Fibroblast of lung (primary cell): ENCODE results near the gene MAK. TPM values are rescaled to one million over a fixed set of nuclear protein-coding genes. Genes with fewer than 3 reads are reported as not detected.

Source experiments
- DNase-seq, 2 donors: peaks; one replicate each; pipeline versions ENCODE4 v3.0.0 to v3.0.0-alpha.2; 2010; ENCODE audit warnings: low read depth in 2 of 2
- H2AFZ ChIP-seq: 2 replicates; pipeline ENCODE4 v1.5.1; 2012; ENCODE audit warnings: low read length, control low read depth, inconsistent platforms
- H3K27ac ChIP-seq: 2 replicates; pipeline ENCODE4 v1.5.1; 2011; ENCODE audit warnings: low read length, control low read depth; ENCODE audit not compliant: insufficient read depth
- H3K27me3 ChIP-seq: 2 replicates; pipeline ENCODE4 v1.5.1; 2011; ENCODE audit warnings: mild to moderate bottlenecking, low read length; ENCODE audit not compliant: control insufficient read depth, insufficient read depth
- H3K36me3 ChIP-seq: 2 replicates; pipeline ENCODE4 v1.5.1; 2011; ENCODE audit warnings: low read length; ENCODE audit not compliant: control insufficient read depth, insufficient read depth
- H3K4me1 ChIP-seq: 2 replicates; pipeline ENCODE4 v1.5.1; 2011; ENCODE audit warnings: low read length; ENCODE audit not compliant: control insufficient read depth, insufficient read depth; ENCODE audit errors: extremely low read depth
- H3K4me2 ChIP-seq: 2 replicates; pipeline ENCODE4 v1.5.1; 2011; ENCODE audit warnings: low read length, control low read depth; ENCODE audit not compliant: insufficient read depth; ENCODE audit errors: extremely low read depth
- H3K4me3 ChIP-seq, 4 experiments: fragments of 200-600 bp in 1 of 4; sonication (generic) in 1 of 4; replicated peaks in 1 of 4; 2 replicates each; pipeline ENCODE4 v1.5.1; 2011 to 2016; ENCODE audit warnings: low read length in 4 of 4, low read depth in 3 of 4, mild to moderate bottlenecking in 3 of 4, control low read depth in 2 of 4, inconsistent platforms in 1 of 4, mixed read lengths in 1 of 4; ENCODE audit not compliant: insufficient read depth in 1 of 4; ENCODE audit errors: control extremely low read depth in 1 of 4
- H3K79me2 ChIP-seq: 2 replicates; pipeline ENCODE4 v1.5.1; 2012; ENCODE audit warnings: mild to moderate bottlenecking, low read length, inconsistent platforms; ENCODE audit not compliant: control insufficient read depth, insufficient read depth
- H3K9ac ChIP-seq: 2 replicates; pipeline ENCODE4 v1.5.1; 2011; ENCODE audit warnings: mild to moderate bottlenecking, low read length, control low read depth; ENCODE audit not compliant: insufficient read depth
- H3K9me3 ChIP-seq: 2 replicates; pipeline ENCODE4 v1.5.1; 2012; ENCODE audit warnings: low read depth, low read length; ENCODE audit not compliant: control insufficient read depth, insufficient read depth
- H4K20me1 ChIP-seq: 2 replicates; pipeline ENCODE4 v1.5.1; 2011; ENCODE audit warnings: low read length; ENCODE audit not compliant: control insufficient read depth, insufficient read depth; ENCODE audit errors: extremely low read depth
- CTCF ChIP-seq, 2 donors: IDR thresholded peaks in 1 of 2; conservative IDR thresholded peaks in 1 of 2; 1 replicate in 1 of 2; 2 replicates in 1 of 2; pipeline ENCODE4 v1.5.1; 2011 to 2012; ENCODE audit warnings: low read length in 2 of 2, control low read depth in 1 of 2, inconsistent platforms in 1 of 2, low read depth in 1 of 2, mild to moderate bottlenecking in 1 of 2
- EZH2 ChIP-seq: IDR thresholded peaks from 2 replicates; pipeline ENCODE4 v1.5.1; 2012; ENCODE audit warnings: low read length, control low read depth, mild to moderate bottlenecking; ENCODE audit errors: missing control alignments
- polyA plus RNA-seq, 2 donors: library from polyadenylated mRNA; depleted of rRNA in 1 of 2; stranded (reverse) in 1 of 2; unstranded in 1 of 2; fragments of >200 nt; gene quantifications; 2 replicates each; pipeline ENCODE4 v1.2.1, GENCODE V29; 2011 to 2012; ENCODE audit warnings: missing spikeins in 1 of 2
- total RNA-seq: library from RNA; depleted of rRNA; stranded (reverse); fragments of >200 nt; gene quantifications from 2 replicates; pipeline ENCODE4 v1.2.1, GENCODE V29; 2014

Gene MAK
- total and polyA plus RNA-seq, 2 donors (not counting 1 experiment from before 2014, with no cell fraction given), result 0.01 TPM; not detected in 1

GRCh38 chr6:10733151-10733715 is 105.1 kb downstream of the MAK start:
- Histone ChIP-seq H3K27me3 (no peaks in the 10 kb centered on the region), H3K27ac (no peak overlapping the region), H3K79me2 (no peaks in the 10 kb centered on the region), H4K20me1 (no peaks in the 10 kb centered on the region), H3K9ac (no peak overlapping the region), H3K4me3 (no peak overlapping the region), H2AFZ (no peak overlapping the region), H3K9me3 (no peaks in the 10 kb centered on the region), H3K4me2 (no peak overlapping the region), H3K4me1 (peaks cover 4% of the 10 kb centered on the region), H3K36me3 (no peaks in the 10 kb centered on the region)
- peak in 1 of 2 donors; percentile 56 for DNase-seq
- no peak for TF ChIP-seq CTCF (conservative IDR thresholded peaks at IDR 0.05 in 1 of 2, IDR thresholded peaks at IDR 0.05 in 1 of 2; ENCODE audit: low read depth in 1 of 2, low read length in 2 of 2)
- TF ChIP-seq EZH2, result no peak

- Histone ChIP-seq H3K9ac (no peak overlapping the region), H3K27me3 (no peaks in the 10 kb centered on the region), H3K36me3 (peaks cover 2% of the 10 kb centered on the region), H3K9me3 (no peaks in the 10 kb centered on the region), H3K27ac (no peak overlapping the region), H2AFZ (no peak overlapping the region), H3K4me2 (no peak overlapping the region), H3K4me1 (peaks cover 4% of the 10 kb centered on the region), H3K4me3 (no peak overlapping the region), H3K79me2 (no peaks in the 10 kb centered on the region), H4K20me1 (no peaks in the 10 kb centered on the region)
- TF ChIP-seq CTCF (conservative IDR thresholded peaks at IDR 0.05 in 1 of 2, IDR thresholded peaks at IDR 0.05 in 1 of 2; ENCODE audit: low read depth in 1 of 2, low read length in 2 of 2), result no peak
- no peak for TF ChIP-seq EZH2
- DNase-seq, result no peak
These were observed 108.1 kb downstream of the MAK start for GRCh38 chr6:10730254-10730653.

GRCh38 chr6:10725716-10726115 is 112.6 kb downstream of the MAK start:
- Histone ChIP-seq H3K79me2 (peaks cover 13% of the 10 kb centered on the region), H3K4me1 (no peaks in the 10 kb centered on the region)
- TF ChIP-seq EZH2, result no peak
- no peak for TF ChIP-seq CTCF (conservative IDR thresholded peaks at IDR 0.05 in 1 of 2, IDR thresholded peaks at IDR 0.05 in 1 of 2; ENCODE audit: low read depth in 1 of 2, low read length in 2 of 2)

More at GRCh38 chr6:10725716-10726115, 112.6 kb downstream of the MAK start:
- Histone ChIP-seq H3K4me3 (no peak overlapping the region), H3K36me3 (peaks cover 2% of the 10 kb centered on the region), H4K20me1 (no peaks in the 10 kb centered on the region), H3K9ac (no peak overlapping the region), H3K27ac (no peak overlapping the region), H3K9me3 (no peaks in the 10 kb centered on the region), H3K27me3 (no peaks in the 10 kb centered on the region), H2AFZ (no peak overlapping the region), H3K4me2 (no peak overlapping the region)
- no peak for DNase-seq
